HepG2 (cell line): ENCODE results near the gene DDO. TPM values are rescaled to one million over a fixed set of nuclear protein-coding genes. Genes with fewer than 3 reads are reported as not detected.

Experiments
- PCBP2 ChIP-seq: fragments of 200-400 bp; formaldehyde crosslinking; optimal IDR thresholded peaks from 2 replicates; pipeline ENCODE3; 2018; ENCODE audit warnings: low read length, low read depth; ENCODE audit not compliant: poor library complexity, severe bottlenecking
- polyA plus RNA-seq, 8 experiments: library from polyadenylated mRNA; depleted of rRNA in 3 of 8; stranded (reverse) in 7 of 8; unstranded in 1 of 8; fragments of >200 nt; fragmentation: Illumina TruSeq in 4 of 8; extraction: Trizol in 4 of 8; gene quantifications; 2 replicates each; pipeline versions ENCODE4 v1.2.1 to v1.2.3, GENCODE V29; 2011 to 2016; ENCODE audit warnings: low read depth in 4 of 8, missing spikeins in 1 of 8, mixed read lengths in 1 of 8; ENCODE audit not compliant: insufficient read depth in 1 of 8
- total RNA-seq, 5 experiments: library from RNA; depleted of rRNA; stranded (reverse); fragments of >200 nt; fragmentation: Illumina TruSeq; extraction: Trizol; gene quantifications; 2 replicates each; pipeline ENCODE4 v1.2.3, GENCODE V29; 2016; ENCODE audit warnings: low read depth in 1 of 5
- TF ChIP-seq, protein P1 (sequence below): sonication (generic); formaldehyde crosslinking; IDR thresholded peaks from one replicate; pipeline ENCODE4 v1.5.1; 2020; ENCODE audit warnings: mild to moderate bottlenecking, missing genetic modification reagents; ENCODE audit errors: not compliant biosample characterization
- TF ChIP-seq, protein P2 (sequence below): sonication (generic); formaldehyde crosslinking; IDR thresholded peaks from 2 replicates; pipeline ENCODE4 v1.9.0; 2021; ENCODE audit warnings: missing genetic modification reagents, borderline replicate concordance

DDO gene
- total and polyA plus RNA-seq, 2 of the 13 experiments (the other 11 are each of a cell fraction or from before 2014, with no cell fraction given) = 6.1 to 10.3 TPM

DNA sequence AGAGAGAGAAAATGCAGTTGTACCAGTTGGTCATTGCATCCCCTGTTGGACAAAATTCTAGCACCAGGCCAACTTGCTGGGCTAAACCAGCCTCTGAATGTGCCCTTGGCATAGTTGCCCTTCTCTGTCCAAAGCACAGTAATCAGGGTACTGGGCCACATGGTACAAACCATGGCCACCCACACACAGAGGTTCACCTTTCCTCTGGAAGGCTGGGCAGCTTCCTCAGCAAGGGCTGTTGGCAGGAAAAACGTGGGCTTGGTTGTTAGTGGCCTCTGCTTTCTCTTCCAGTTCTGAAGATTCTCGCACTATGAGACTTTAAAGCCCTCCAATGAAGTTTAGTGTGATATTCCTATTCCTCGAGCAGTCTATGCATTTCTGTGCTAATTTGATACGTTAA, 706 bp downstream of the DDO start (continued):
- TF ChIP-seq, protein P1, sequence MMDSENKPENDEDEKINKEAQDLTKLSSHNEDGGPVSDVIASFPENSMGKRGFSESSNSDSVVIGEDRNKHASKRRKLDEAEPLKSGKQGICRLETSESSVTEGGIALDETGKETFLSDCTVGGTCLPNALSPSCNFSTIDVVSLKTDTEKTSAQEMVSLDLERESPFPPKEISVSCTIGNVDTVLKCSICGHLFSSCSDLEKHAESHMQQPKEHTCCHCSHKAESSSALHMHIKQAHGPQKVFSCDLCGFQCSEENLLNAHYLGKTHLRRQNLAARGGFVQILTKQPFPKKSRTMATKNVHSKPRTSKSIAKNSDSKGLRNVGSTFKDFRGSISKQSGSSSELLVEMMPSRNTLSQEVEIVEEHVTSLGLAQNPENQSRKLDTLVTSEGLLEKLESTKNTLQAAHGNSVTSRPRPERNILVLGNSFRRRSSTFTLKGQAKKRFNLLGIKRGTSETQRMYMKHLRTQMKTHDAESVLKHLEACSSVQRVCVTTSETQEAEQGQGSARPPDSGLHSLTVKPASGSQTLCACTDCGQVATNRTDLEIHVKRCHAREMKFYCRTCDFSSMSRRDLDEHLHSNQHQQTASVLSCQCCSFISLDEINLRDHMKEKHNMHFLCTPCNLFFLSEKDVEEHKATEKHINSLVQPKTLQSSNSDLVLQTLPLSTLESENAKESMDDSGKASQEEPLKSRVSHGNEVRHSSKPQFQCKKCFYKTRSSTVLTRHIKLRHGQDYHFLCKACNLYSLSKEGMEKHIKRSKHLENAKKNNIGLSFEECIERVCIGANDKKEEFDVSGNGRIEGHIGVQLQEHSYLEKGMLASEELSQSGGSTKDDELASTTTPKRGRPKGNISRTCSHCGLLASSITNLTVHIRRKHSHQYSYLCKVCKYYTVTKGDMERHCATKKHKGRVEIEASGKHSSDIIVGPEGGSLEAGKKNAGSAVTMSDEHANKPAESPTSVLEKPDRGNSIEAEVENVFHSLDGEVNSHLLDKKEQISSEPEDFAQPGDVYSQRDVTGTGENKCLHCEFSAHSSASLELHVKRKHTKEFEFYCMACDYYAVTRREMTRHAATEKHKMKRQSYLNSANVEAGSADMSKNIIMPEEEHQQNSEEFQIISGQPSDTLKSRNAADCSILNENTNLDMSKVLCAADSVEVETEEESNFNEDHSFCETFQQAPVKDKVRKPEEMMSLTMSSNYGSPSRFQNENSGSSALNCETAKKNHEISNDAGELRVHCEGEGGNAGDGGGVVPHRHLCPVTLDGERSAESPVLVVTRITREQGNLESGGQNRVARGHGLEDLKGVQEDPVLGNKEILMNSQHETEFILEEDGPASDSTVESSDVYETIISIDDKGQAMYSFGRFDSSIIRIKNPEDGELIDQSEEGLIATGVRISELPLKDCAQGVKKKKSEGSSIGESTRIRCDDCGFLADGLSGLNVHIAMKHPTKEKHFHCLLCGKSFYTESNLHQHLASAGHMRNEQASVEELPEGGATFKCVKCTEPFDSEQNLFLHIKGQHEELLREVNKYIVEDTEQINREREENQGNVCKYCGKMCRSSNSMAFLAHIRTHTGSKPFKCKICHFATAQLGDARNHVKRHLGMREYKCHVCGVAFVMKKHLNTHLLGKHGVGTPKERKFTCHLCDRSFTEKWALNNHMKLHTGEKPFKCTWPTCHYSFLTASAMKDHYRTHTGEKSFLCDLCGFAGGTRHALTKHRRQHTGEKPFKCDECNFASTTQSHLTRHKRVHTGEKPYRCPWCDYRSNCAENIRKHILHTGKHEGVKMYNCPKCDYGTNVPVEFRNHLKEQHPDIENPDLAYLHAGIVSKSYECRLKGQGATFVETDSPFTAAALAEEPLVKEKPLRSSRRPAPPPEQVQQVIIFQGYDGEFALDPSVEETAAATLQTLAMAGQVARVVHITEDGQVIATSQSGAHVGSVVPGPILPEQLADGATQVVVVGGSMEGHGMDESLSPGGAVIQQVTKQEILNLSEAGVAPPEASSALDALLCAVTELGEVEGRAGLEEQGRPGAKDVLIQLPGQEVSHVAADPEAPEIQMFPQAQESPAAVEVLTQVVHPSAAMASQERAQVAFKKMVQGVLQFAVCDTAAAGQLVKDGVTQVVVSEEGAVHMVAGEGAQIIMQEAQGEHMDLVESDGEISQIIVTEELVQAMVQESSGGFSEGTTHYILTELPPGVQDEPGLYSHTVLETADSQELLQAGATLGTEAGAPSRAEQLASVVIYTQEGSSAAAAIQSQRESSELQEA (CRISPR knock-in tag) = no peak
- TF ChIP-seq PCBP2 = no peak
- TF ChIP-seq, protein P2, sequence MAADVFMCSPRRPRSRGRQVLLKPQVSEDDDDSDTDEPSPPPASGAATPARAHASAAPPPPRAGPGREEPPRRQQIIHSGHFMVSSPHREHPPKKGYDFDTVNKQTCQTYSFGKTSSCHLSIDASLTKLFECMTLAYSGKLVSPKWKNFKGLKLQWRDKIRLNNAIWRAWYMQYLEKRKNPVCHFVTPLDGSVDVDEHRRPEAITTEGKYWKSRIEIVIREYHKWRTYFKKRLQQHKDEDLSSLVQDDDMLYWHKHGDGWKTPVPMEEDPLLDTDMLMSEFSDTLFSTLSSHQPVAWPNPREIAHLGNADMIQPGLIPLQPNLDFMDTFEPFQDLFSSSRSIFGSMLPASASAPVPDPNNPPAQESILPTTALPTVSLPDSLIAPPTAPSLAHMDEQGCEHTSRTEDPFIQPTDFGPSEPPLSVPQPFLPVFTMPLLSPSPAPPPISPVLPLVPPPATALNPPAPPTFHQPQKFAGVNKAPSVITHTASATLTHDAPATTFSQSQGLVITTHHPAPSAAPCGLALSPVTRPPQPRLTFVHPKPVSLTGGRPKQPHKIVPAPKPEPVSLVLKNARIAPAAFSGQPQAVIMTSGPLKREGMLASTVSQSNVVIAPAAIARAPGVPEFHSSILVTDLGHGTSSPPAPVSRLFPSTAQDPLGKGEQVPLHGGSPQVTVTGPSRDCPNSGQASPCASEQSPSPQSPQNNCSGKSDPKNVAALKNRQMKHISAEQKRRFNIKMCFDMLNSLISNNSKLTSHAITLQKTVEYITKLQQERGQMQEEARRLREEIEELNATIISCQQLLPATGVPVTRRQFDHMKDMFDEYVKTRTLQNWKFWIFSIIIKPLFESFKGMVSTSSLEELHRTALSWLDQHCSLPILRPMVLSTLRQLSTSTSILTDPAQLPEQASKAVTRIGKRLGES = no peak
